MM.1S (cell line): ENCODE results near the gene HPF1.
"Not testable (repeated sequence)": the region's sequence is repeated elsewhere in the genome, so short reads cannot be mapped to it uniquely, and the experiment has no call there.

Experiments used
- DNase-seq: peaks from one replicate; pipeline ENCODE4 v3.0.0-alpha.2; 2015
- H2AFZ ChIP-seq: fragments of 300-600 bp; sonication (generic); 2 replicates; pipeline ENCODE4 v1.6.0; 2016; ENCODE audit warnings: antibody characterized with exemption, low read length
- H3F3A ChIP-seq: fragments of 300-600 bp; sonication (generic); 2 replicates; pipeline ENCODE4 v1.6.1; 2016; ENCODE audit warnings: mild to moderate bottlenecking, antibody characterized with exemption, low read length, moderate library complexity, mixed read lengths; ENCODE audit not compliant: insufficient read depth
- H3K27ac ChIP-seq: fragments of 300-600 bp; sonication (generic); 2 replicates; pipeline ENCODE4 v1.5.1; 2016; ENCODE audit warnings: mild to moderate bottlenecking, low read length
- H3K27me3 ChIP-seq: fragments of 300-600 bp; sonication (generic); replicated peaks from 2 replicates; pipeline ENCODE4 v1.6.0; 2016; ENCODE audit warnings: low read length; ENCODE audit not compliant: insufficient read depth
- H3K36me3 ChIP-seq: fragments of 300-600 bp; sonication (generic); replicated peaks from 2 replicates; pipeline ENCODE4 v1.6.1; 2016; ENCODE audit warnings: mild to moderate bottlenecking, low read length, mixed read lengths; ENCODE audit not compliant: insufficient read depth
- H3K4me1 ChIP-seq: fragments of 300-600 bp; sonication (generic); 2 replicates; pipeline ENCODE4 v1.6.1; 2016; ENCODE audit warnings: low read length, mixed read lengths
- H3K4me2 ChIP-seq: fragments of 300-600 bp; sonication (generic); 2 replicates; pipeline ENCODE4 v1.6.0; 2016; ENCODE audit warnings: low read depth, low read length
- H3K4me3 ChIP-seq: fragments of 300-600 bp; sonication (generic); 2 replicates; pipeline ENCODE4 v1.5.1; 2016; ENCODE audit warnings: low read length, mixed read lengths
- H3K79me2 ChIP-seq: fragments of 300-600 bp; sonication (generic); 2 replicates; pipeline ENCODE4 v1.6.1; 2016; ENCODE audit warnings: mixed run types, low read length, mixed read lengths
- H3K9ac ChIP-seq: fragments of 300-600 bp; sonication (generic); 2 replicates; pipeline ENCODE4 v1.6.1; 2016; ENCODE audit warnings: low read length, mixed read lengths
- H3K9me2 ChIP-seq: fragments of 300-600 bp; sonication (generic); replicated peaks from 2 replicates; pipeline ENCODE4 v1.6.1; 2016; ENCODE audit warnings: mild to moderate bottlenecking, low read length, mixed read lengths; ENCODE audit not compliant: insufficient read depth
- H3K9me3 ChIP-seq: fragments of 300-600 bp; sonication (generic); replicated peaks from 2 replicates; pipeline ENCODE4 v1.6.1; 2016; ENCODE audit warnings: mild to moderate bottlenecking, low read length, mixed read lengths; ENCODE audit not compliant: insufficient read depth
- H4K20me1 ChIP-seq: fragments of 300-600 bp; sonication (generic); 2 replicates; pipeline ENCODE4 v1.6.1; 2016; ENCODE audit warnings: mild to moderate bottlenecking, low read length, moderate library complexity, mixed read lengths; ENCODE audit not compliant: insufficient read depth
- EZH2 ChIP-seq: fragments of 300-600 bp; sonication (generic); optimal IDR thresholded peaks from 2 replicates; pipeline ENCODE3; 2017; ENCODE audit warnings: low read depth, mild to moderate bottlenecking, antibody characterized with exemption, low read length, mixed read lengths
- EZH2phosphoT487 ChIP-seq: fragments of 300-600 bp; sonication (generic); IDR thresholded peaks from 2 replicates; pipeline ENCODE4 v1.6.1; 2018; ENCODE audit warnings: antibody characterized with exemption, low read length
- TF ChIP-seq, protein P1 (sequence below): fragments of 300-600 bp; sonication (generic); IDR thresholded peaks from 2 replicates; pipeline ENCODE4 v1.5.1; 2016; ENCODE audit warnings: antibody characterized with exemption, low read length, mixed read lengths

HPF1 gene

DNA sequence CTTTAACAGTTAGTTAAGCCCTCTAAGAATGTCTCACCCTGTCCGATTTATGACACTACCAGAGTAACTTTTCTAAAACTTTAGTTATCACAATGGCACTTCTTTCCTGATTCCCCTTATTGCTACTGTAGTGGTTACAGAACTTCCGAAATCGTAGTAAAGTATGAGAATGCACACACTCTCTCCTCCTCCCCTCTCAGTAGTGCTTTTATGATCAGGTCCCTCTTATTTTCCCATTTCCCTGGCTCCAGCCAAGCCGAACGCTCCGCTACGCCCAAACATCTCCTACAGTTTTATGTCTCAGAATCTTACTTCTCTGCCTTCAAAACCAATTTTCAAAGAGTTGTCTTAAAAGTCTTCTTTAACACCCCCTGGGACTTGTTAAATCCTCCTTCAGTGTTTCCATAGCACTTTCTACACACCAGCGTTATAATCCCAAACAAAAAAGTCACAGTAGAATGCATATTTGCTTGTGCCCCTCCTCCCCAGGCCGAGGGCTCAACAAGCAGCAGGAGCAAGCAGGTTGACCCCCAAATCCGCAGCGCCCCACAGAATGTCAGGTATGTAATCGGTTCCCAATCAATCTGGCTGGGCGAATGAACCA, 671 bp downstream of the HPF1 start:
- peak overlapping the region; percentile 38; the same call in 1 of the 2 replicates for H3K27ac ChIP-seq
- peak overlapping the region; percentile 94 for H3K4me3 ChIP-seq
- no peaks in the 10 kb centered on the region for H4K20me1 ChIP-seq
- H3K36me3 ChIP-seq = no peaks in the 10 kb centered on the region
- no peaks in the 10 kb centered on the region for H3K9me2 ChIP-seq
- peak overlapping the region; percentile 80 for H3K4me2 ChIP-seq
- TF ChIP-seq, protein P1, sequence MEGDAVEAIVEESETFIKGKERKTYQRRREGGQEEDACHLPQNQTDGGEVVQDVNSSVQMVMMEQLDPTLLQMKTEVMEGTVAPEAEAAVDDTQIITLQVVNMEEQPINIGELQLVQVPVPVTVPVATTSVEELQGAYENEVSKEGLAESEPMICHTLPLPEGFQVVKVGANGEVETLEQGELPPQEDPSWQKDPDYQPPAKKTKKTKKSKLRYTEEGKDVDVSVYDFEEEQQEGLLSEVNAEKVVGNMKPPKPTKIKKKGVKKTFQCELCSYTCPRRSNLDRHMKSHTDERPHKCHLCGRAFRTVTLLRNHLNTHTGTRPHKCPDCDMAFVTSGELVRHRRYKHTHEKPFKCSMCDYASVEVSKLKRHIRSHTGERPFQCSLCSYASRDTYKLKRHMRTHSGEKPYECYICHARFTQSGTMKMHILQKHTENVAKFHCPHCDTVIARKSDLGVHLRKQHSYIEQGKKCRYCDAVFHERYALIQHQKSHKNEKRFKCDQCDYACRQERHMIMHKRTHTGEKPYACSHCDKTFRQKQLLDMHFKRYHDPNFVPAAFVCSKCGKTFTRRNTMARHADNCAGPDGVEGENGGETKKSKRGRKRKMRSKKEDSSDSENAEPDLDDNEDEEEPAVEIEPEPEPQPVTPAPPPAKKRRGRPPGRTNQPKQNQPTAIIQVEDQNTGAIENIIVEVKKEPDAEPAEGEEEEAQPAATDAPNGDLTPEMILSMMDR = no peak
- no peak for TF ChIP-seq EZH2phosphoT487
- no peak for TF ChIP-seq EZH2
- no peaks in the 10 kb centered on the region for H3K27me3 ChIP-seq
- H3F3A ChIP-seq = 0 out of 2 replicates have a peak, but pooled peaks cover 7% of the 10 kb centered on the region
- peaks cover 29% of the 10 kb centered on the region for H3K79me2 ChIP-seq
- peak overlapping the region; percentile 95 for H2AFZ ChIP-seq
- peak; percentile 34 for DNase-seq
- no peaks in the 10 kb centered on the region for H3K9me3 ChIP-seq
- H3K9ac ChIP-seq = peak overlapping the region; percentile 77
- 0 out of 2 replicates have a peak, but pooled peaks cover 10% of the 10 kb centered on the region for H3K4me1 ChIP-seq

DNA sequence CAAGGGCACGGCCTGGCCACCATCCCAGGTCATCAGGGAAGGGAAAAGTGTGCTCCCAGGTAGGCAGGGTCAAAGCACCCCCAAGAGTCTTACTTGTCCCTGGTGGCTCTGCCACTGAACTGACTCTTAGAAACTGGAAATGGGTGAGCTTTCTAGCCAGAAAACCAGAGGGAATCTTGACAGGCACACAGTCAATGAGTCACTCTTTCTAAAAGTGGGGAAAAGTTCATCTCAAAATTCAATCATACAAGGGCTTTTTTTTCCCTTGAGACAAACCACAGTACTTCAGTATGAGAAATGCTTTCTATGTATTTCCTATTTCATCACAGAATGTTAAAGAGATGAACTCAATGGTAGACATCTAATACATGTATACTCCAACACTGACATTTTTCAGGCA, 12.5 kb downstream of the HPF1 start:
- no peaks in the 10 kb centered on the region for H3K79me2 ChIP-seq
- H3K9ac ChIP-seq = no peak overlapping the region
- H3K4me3 ChIP-seq = no peak overlapping the region
- no peaks in the 10 kb centered on the region for H3K9me2 ChIP-seq
- no peaks in the 10 kb centered on the region; the same call in 1 of the 2 replicates for H3K36me3 ChIP-seq
- H3K9me3 ChIP-seq = no peaks in the 10 kb centered on the region
- no peak overlapping the region for H2AFZ ChIP-seq
- H3K27me3 ChIP-seq = no peaks in the 10 kb centered on the region
- no peak for DNase-seq
- no peaks in the 10 kb centered on the region for H3K4me1 ChIP-seq
- no peaks in the 10 kb centered on the region for H4K20me1 ChIP-seq
- no peaks in the 10 kb centered on the region for H3F3A ChIP-seq
- no peak for TF ChIP-seq EZH2phosphoT487
- no peak for TF ChIP-seq EZH2
- TF ChIP-seq, protein P1 = no peak
- no peak overlapping the region for H3K4me2 ChIP-seq
- H3K27ac ChIP-seq = no peak overlapping the region

DNA sequence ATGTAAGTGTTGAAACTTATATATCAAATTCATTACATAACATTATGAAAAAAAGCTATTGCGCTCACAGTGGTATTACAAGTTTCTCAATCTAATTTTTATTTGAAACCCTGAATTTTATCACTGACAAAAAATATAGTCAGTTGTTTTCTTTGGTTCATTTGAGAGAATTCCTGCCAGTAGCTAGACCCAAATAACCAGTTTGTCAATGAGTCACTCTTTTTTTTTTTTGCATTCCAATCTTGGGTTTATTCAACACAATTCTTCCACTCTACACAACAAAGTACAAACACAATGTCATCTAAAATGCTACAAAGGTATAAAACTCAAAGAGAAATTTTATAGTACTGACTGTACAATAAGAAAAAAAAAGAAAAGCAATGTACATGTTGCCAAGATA, 13.1 kb downstream of the HPF1 start:
- TF ChIP-seq EZH2 (no peak), EZH2phosphoT487 (no peak)
- no peak overlapping the region for H3K4me2 ChIP-seq
- no peaks in the 10 kb centered on the region; the same call in 1 of the 2 replicates for H3K36me3 ChIP-seq

DNA sequence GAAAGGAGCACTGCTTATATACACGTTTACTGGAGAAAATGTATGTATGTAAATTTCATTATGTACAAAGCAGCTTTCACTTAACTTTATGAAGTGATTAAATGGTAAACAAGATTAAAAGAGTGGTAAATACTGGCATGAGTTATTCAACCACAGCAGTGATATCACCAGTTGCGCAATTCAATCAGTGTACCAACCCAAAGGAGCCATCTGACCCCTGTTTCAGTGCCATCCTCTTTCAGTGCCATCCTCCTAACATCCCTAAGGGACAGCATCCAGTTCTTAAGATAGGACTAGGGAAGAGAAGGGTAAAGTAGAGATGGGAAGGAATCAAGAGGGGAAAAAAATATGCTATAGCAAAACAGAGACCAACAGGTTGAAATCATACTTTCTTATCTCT, 16.2 kb downstream of the HPF1 start:
- H3K9me2 ChIP-seq = no peaks in the 10 kb centered on the region
- no peaks in the 10 kb centered on the region for H3K79me2 ChIP-seq
- H3K36me3 ChIP-seq = no peaks in the 10 kb centered on the region
- no peak overlapping the region for H2AFZ ChIP-seq
- H3K9me3 ChIP-seq = no peaks in the 10 kb centered on the region
- H3F3A ChIP-seq = no peaks in the 10 kb centered on the region
- DNase-seq = no peak
- no peak overlapping the region for H3K4me3 ChIP-seq
- no peaks in the 10 kb centered on the region for H3K4me1 ChIP-seq
- TF ChIP-seq, protein P1 = no peak
- TF ChIP-seq EZH2 (no peak), EZH2phosphoT487 (no peak)
- H3K27ac ChIP-seq = no peak overlapping the region
- H3K9ac ChIP-seq = no peak overlapping the region
- H4K20me1 ChIP-seq = no peaks in the 10 kb centered on the region
- no peak overlapping the region for H3K4me2 ChIP-seq
- no peaks in the 10 kb centered on the region for H3K27me3 ChIP-seq

More for the DNA sequence above, 13.1 kb downstream of the HPF1 start:
- H3K27ac ChIP-seq = no peak overlapping the region
- H3K4me1 ChIP-seq = no peaks in the 10 kb centered on the region
- H3K79me2 ChIP-seq = no peaks in the 10 kb centered on the region
- no peaks in the 10 kb centered on the region for H3K9me3 ChIP-seq
- H3K4me3 ChIP-seq = no peak overlapping the region
- no peak overlapping the region for H3K9ac ChIP-seq
- H3K27me3 ChIP-seq = no peaks in the 10 kb centered on the region
- no peak for DNase-seq
- H2AFZ ChIP-seq = no peak overlapping the region
- no peaks in the 10 kb centered on the region for H4K20me1 ChIP-seq
- H3F3A ChIP-seq = no peaks in the 10 kb centered on the region
- no peaks in the 10 kb centered on the region for H3K9me2 ChIP-seq

DNA sequence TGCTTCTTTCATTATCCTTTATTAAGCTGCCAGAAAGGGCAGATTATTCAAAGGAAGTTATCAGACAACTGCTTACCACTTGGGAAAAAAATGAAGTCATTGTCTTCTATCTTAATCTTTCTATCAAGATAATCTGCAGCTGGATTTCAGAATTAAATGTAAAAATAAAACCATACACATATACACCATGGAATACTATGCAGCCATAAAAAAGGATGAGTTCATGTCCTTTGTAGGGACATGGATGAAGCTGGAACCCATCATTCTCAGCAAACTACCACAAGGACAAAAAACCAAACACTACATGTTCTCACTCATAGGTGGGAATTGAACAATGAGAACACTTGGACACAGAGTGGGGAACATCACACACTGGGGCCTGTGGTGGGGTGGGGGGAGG, 19.1 kb downstream of the HPF1 start:
- not testable (repeated sequence) for H3K27me3 ChIP-seq, H3K4me1 ChIP-seq, H3K9me3 ChIP-seq, H3K4me3 ChIP-seq, H3F3A ChIP-seq, H3K79me2 ChIP-seq, H3K4me2 ChIP-seq, DNase-seq, H3K9me2 ChIP-seq, H3K36me3 ChIP-seq, H2AFZ ChIP-seq, H4K20me1 ChIP-seq, H3K9ac ChIP-seq, H3K27ac ChIP-seq
